Stimulated activated naive CD8-positive, alpha-beta T cell treated with anti-CD3 and anti-CD28 coated beads, Interleukin-15, Interleukin-2, amounts not matched to agents 100 ng/mL and 50 ng/mL, for 24 hours (primary cell): ENCODE data around the gene RRAS2.

ENCODE experiments used
- H3K27ac Mint-ChIP-seq: one replicate; pipeline ENCODE4 v1.8.0; 2021; ENCODE audit warnings: mild to moderate bottlenecking, mixed read lengths
- H3K27me3 Mint-ChIP-seq: one replicate; pipeline ENCODE4 v1.8.0; 2021; ENCODE audit warnings: mixed read lengths
- H3K36me3 Mint-ChIP-seq: one replicate; pipeline ENCODE4 v1.8.0; 2021; ENCODE audit warnings: low read depth, mixed read lengths
- H3K4me1 Mint-ChIP-seq: one replicate; pipeline ENCODE4 v1.8.0; 2021; ENCODE audit warnings: low read depth, mixed read lengths
- H3K4me3 Mint-ChIP-seq: one replicate; pipeline ENCODE4 v1.8.0; 2021; ENCODE audit warnings: mild to moderate bottlenecking, mixed read lengths
- H3K9me3 Mint-ChIP-seq: one replicate; pipeline ENCODE4 v1.8.0; 2021; ENCODE audit warnings: mixed read lengths

RRAS2 gene

DNA sequence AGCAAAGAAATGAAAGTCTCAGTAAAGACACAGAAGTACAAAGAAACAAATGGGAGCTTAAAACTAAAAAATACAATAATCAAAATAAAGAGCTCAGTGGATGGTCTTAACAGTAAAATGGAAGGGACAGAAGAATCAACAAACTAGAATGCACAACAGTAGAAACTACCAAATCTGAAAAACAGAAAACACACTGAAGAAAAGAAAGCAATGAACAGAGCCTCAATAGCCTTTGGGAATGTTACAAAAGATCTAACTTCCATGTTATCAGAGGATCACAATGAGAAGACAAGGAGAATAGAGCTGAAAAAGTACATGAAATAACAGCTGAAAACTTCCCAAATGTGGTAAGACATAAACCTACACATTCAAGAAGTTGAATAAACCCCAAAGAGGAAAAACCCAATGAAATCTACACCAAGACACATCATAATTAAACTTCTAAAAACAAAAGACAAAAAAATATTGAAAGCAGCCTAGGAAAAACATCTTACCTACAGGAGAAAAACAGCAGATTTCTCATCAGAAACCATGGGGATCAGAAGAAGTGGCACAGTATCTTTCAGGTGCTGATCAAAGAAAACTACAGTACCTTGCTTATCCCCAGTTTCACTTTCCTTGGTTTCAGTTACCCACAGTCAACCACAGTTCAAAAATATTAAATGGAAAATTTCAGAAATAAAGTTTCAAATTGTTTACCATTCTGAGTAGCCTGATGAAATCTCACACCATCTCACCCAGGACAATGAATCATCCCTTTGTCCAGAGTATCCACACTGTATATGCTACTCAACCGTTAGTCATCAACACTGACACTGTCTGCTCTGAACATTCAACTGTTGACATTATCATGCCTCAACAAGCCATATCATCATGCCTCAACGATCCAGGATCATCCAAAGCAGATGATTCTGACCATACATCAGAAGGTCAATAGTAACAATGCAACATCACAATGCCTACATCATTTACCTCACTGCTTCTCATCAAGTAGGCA lies 22.2 kb downstream of the RRAS2 start:
- Mint-ChIP-seq H3K27me3 (no peaks in the 10 kb centered on the region), H3K4me3 (peak overlapping the region; percentile 63), H3K4me1 (peaks cover 77% of the 10 kb centered on the region)

GRCh38 chr11:14335712-14336111 lies 23.3 kb downstream of the RRAS2 start:
- Mint-ChIP-seq H3K9me3 (peaks cover 23% of the 10 kb centered on the region), H3K27ac (peak overlapping the region; percentile 88), H3K27me3 (no peaks in the 10 kb centered on the region), H3K4me1 (peaks cover 77% of the 10 kb centered on the region), H3K36me3 (peaks cover 36% of the 10 kb centered on the region), H3K4me3 (peak overlapping the region; percentile 63)

More for the DNA sequence above, 22.2 kb downstream of the RRAS2 start:
- H3K9me3 Mint-ChIP-seq: peaks cover 22% of the 10 kb centered on the region
- peaks cover 40% of the 10 kb centered on the region for H3K36me3 Mint-ChIP-seq
- peak overlapping the region; percentile 88 for H3K27ac Mint-ChIP-seq

DNA sequence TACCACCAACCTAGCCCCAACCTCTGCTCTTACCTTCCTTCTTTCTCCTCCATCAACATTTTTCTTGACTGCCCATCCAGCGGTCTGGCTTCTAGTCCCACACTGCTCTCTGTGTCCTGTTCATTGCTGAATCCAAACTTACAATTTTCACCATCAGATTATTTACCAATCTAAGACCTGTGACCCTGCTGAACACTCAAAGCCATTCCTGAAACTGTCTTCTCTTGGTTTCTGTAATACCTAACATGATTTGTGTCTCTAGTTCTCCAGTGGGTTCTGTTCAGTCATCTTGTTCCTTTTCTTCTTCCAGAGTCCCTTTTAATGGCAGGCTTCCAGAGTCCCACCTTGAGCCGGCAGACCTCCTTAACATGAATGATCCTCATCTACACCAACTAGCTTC lies 24.1 kb downstream of the RRAS2 start:
- peaks cover 33% of the 10 kb centered on the region for H3K36me3 Mint-ChIP-seq
- H3K4me3 Mint-ChIP-seq: no peak overlapping the region
- H3K27me3 Mint-ChIP-seq: no peaks in the 10 kb centered on the region
- peak overlapping the region; percentile 42 for H3K27ac Mint-ChIP-seq
- H3K4me1 Mint-ChIP-seq: peaks cover 72% of the 10 kb centered on the region
- H3K9me3 Mint-ChIP-seq: peaks cover 23% of the 10 kb centered on the region

DNA sequence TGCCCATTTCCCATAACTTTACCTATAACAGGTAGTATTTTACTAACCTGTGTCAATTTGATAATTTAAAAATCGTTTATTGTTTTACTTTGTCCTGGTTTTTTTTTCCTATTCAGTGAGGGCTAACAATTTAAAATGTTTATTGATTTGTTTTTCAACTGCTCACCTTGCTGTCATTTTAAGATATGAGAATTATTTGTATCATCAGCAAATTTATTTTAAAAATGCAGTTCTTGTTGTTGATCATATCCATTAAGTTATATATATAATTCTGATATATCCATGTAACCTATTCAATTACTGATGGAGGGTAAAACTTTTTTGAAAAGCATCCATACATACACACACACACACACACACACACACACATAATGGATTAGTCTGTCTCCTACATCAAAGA lies 24.8 kb downstream of the RRAS2 start:
- no peak overlapping the region for H3K27ac Mint-ChIP-seq
- no peaks in the 10 kb centered on the region for H3K27me3 Mint-ChIP-seq
- peaks cover 33% of the 10 kb centered on the region for H3K36me3 Mint-ChIP-seq
- H3K9me3 Mint-ChIP-seq: peaks cover 23% of the 10 kb centered on the region
- peaks cover 73% of the 10 kb centered on the region for H3K4me1 Mint-ChIP-seq
- H3K4me3 Mint-ChIP-seq: no peak overlapping the region

GRCh38 chr11:14331476-14332136 lies 27.4 kb downstream of the RRAS2 start:
- Mint-ChIP-seq H3K4me3 (no peak overlapping the region), H3K36me3 (peaks cover 26% of the 10 kb centered on the region), H3K27ac (peak overlapping the region; percentile 2), H3K9me3 (peaks cover 18% of the 10 kb centered on the region), H3K27me3 (no peaks in the 10 kb centered on the region), H3K4me1 (peaks cover 62% of the 10 kb centered on the region)

DNA sequence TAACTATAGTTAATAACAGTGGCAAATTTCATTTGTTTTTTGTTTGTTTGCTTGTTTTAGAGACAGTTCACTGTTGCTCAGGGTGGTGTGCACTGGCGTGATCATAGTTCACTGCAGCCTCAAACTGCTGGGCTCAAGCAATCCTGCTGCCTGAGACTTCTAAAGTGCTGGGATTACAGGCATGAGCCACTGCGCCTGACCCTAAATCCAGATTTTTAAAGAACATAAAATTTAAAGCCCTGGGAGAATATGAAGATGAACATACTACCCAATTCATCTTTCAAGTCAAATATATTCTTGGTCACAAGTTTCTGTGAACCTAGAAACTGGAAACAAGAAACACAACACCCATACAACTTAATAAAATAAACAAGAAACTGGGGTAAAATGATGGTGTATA lies 28.1 kb downstream of the RRAS2 start:
- H3K4me1 Mint-ChIP-seq: peaks cover 60% of the 10 kb centered on the region
- H3K4me3 Mint-ChIP-seq: no peak overlapping the region
- no peaks in the 10 kb centered on the region for H3K27me3 Mint-ChIP-seq
- peaks cover 19% of the 10 kb centered on the region for H3K36me3 Mint-ChIP-seq
- H3K9me3 Mint-ChIP-seq: peaks cover 11% of the 10 kb centered on the region
- no peak overlapping the region for H3K27ac Mint-ChIP-seq

DNA sequence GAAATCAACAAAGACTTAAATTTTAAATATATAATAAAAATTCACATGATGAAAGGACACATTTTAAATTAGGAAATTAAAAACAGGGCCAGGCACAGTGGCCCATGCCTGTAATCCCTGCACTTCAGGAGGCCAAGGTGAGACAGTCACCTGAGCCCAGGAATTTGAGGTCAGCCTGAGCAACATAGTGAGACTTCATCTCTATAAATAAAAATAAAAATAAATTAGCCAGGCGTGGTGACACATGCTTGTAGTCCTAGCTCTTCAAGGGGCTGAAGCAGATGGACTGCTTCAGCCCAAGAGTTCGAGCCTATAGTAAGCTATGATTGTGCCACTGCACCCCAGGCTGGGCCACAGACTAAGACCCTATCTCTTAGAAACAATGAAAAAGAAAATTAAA lies 29.3 kb downstream of the RRAS2 start:
- peaks cover 58% of the 10 kb centered on the region for H3K4me1 Mint-ChIP-seq

GRCh38 chr11:14327116-14327515 lies 31.9 kb downstream of the RRAS2 start:
- H3K36me3 Mint-ChIP-seq: peaks cover 4% of the 10 kb centered on the region
- peak overlapping the region; percentile 67 for H3K27ac Mint-ChIP-seq
- peaks cover 3% of the 10 kb centered on the region for H3K9me3 Mint-ChIP-seq
- no peaks in the 10 kb centered on the region for H3K27me3 Mint-ChIP-seq
- H3K4me3 Mint-ChIP-seq: no peak overlapping the region
- H3K4me1 Mint-ChIP-seq: peaks cover 69% of the 10 kb centered on the region

More for the DNA sequence above, 29.3 kb downstream of the RRAS2 start:
- H3K36me3 Mint-ChIP-seq: peaks cover 7% of the 10 kb centered on the region
- H3K27ac Mint-ChIP-seq: no peak overlapping the region
- H3K9me3 Mint-ChIP-seq: peaks cover 5% of the 10 kb centered on the region
- H3K27me3 Mint-ChIP-seq: no peaks in the 10 kb centered on the region
- no peak overlapping the region for H3K4me3 Mint-ChIP-seq

- H3K4me3 Mint-ChIP-seq: no peak overlapping the region
- peaks cover 7% of the 10 kb centered on the region for H3K36me3 Mint-ChIP-seq
- no peaks in the 10 kb centered on the region for H3K27me3 Mint-ChIP-seq
- peaks cover 78% of the 10 kb centered on the region for H3K4me1 Mint-ChIP-seq
- H3K9me3 Mint-ChIP-seq: no peaks in the 10 kb centered on the region
- H3K27ac Mint-ChIP-seq: peak overlapping the region; percentile 62
Observed at GRCh38 chr11:14323118-14323676, 35.8 kb downstream of the RRAS2 start.

DNA sequence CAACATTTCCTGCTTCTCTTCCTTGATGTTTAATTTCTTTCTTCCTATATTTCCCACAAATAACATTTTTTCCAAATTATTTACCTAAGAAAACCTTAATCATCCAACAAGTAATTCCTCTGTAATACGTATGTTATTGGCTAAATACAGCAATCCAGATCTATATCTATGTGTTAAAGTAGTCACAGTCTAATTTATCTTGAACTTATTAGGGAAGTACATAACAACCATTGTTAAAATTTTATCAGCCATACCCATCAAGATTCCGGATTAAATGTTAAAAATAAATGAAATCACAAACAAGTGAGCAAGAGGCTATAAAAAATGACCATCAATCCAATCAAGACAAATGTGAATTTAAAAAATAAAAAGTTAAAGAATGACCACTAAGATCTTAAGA lies 36.5 kb downstream of the RRAS2 start:
- H3K36me3 Mint-ChIP-seq: peaks cover 10% of the 10 kb centered on the region
- H3K4me3 Mint-ChIP-seq: no peak overlapping the region
- H3K27me3 Mint-ChIP-seq: no peaks in the 10 kb centered on the region
- H3K9me3 Mint-ChIP-seq: peaks cover 3% of the 10 kb centered on the region
- no peak overlapping the region for H3K27ac Mint-ChIP-seq
- peaks cover 79% of the 10 kb centered on the region for H3K4me1 Mint-ChIP-seq

DNA sequence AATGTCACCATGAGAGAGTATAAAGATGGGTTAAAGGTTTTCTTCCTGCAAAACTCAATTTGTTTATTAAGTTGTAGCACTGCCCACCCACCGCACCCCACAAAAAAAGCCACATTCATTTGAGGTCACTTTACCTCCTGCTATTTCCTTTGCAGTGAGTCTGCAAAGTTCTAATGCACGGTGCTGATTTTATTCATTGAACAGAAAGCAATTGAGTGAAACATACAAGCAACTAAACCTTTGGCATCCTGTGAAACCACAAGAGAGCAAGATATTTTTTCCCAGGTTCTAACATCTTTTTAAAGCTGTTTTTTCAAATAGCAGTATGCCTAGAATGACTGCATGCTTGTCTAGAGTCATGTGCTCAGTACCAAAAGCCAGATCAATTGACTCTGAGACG lies 39.0 kb downstream of the RRAS2 start:
- peak overlapping the region; percentile 33 for H3K4me3 Mint-ChIP-seq
- H3K27me3 Mint-ChIP-seq: no peaks in the 10 kb centered on the region
- peaks cover 80% of the 10 kb centered on the region for H3K4me1 Mint-ChIP-seq
- peaks cover 3% of the 10 kb centered on the region for H3K9me3 Mint-ChIP-seq
- H3K36me3 Mint-ChIP-seq: peaks cover 13% of the 10 kb centered on the region
- H3K27ac Mint-ChIP-seq: peak overlapping the region; percentile 61

GRCh38 chr11:14318581-14318981 lies 40.4 kb downstream of the RRAS2 start:
- H3K36me3 Mint-ChIP-seq: peaks cover 13% of the 10 kb centered on the region

GRCh38 chr11:14317659-14318325 lies 41.2 kb downstream of the RRAS2 start:
- peaks cover 13% of the 10 kb centered on the region for H3K36me3 Mint-ChIP-seq
- no peaks in the 10 kb centered on the region for H3K27me3 Mint-ChIP-seq
- peaks cover 82% of the 10 kb centered on the region for H3K4me1 Mint-ChIP-seq
- H3K9me3 Mint-ChIP-seq: peaks cover 3% of the 10 kb centered on the region
- H3K4me3 Mint-ChIP-seq: no peak overlapping the region
- H3K27ac Mint-ChIP-seq: no peak overlapping the region

More at GRCh38 chr11:14318581-14318981, 40.4 kb downstream of the RRAS2 start:
- no peak overlapping the region for H3K4me3 Mint-ChIP-seq
- no peaks in the 10 kb centered on the region for H3K27me3 Mint-ChIP-seq
- H3K4me1 Mint-ChIP-seq: peaks cover 82% of the 10 kb centered on the region
- H3K27ac Mint-ChIP-seq: no peak overlapping the region
- H3K9me3 Mint-ChIP-seq: peaks cover 3% of the 10 kb centered on the region

DNA sequence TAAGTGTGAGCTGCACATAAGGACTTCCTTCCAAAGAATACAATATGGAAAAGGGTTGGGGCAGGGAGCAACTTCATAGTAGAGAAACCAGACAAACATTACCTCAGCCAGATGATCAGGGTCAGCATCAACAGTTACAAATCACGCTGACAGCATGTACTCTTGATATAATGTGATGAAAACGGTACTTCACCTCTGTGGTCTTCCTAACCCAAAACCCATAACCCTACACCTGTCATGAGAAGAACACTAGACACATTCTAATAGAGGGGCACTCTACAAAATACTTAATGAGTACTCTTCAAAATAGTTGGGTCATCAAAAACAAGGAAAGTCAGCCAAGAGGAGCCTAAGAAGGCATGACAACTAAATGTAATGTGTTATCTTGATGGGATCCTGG lies 43.9 kb downstream of the RRAS2 start:
- Mint-ChIP-seq H3K27me3 (no peaks in the 10 kb centered on the region), H3K36me3 (peaks cover 7% of the 10 kb centered on the region), H3K9me3 (peaks cover 3% of the 10 kb centered on the region), H3K4me3 (no peak overlapping the region), H3K4me1 (peaks cover 72% of the 10 kb centered on the region), H3K27ac (no peak overlapping the region)
